ENCODE data around the gene PDE6B. TPM values are rescaled to one million over a fixed set of nuclear protein-coding genes. Genes with fewer than 3 reads are reported as not detected.

Gene PDE6B
- polyA plus RNA-seq, 1 experiment = 0.64 TPM

GRCh38 chr4:647481-647880 lies 22.1 kb downstream of the PDE6B start:
- H3K9me3 ChIP-seq (ENCODE audit: control insufficient read depth, insufficient read depth, low read length) = peaks cover 50% of the 10 kb centered on the region
- POLR2A ChIA-PET = no interaction called here
- peaks cover 11% of the 10 kb centered on the region for H3K27me3 ChIP-seq (ENCODE audit: control insufficient read depth, insufficient read depth, low read length)
- no peak overlapping the region for H3K27ac ChIP-seq (ENCODE audit: low read depth, low read length)
- CTCF ChIA-PET = no interaction called here
- H3K4me3 ChIP-seq (ENCODE audit: low read depth, low read length) = no peak overlapping the region
- no peak for DNase-seq (ENCODE audit: low read depth, low spot score)
- no peak for TF ChIP-seq CTCF (IDR thresholded peaks at IDR 0.05; ENCODE audit: low read depth, low read length)

GRCh38 chr4:648579-649292 lies 23.4 kb downstream of the PDE6B start:
- no peak overlapping the region for H3K4me3 ChIP-seq (ENCODE audit: low read depth, low read length)
- peaks cover 59% of the 10 kb centered on the region for H3K9me3 ChIP-seq (ENCODE audit: control insufficient read depth, insufficient read depth, low read length)
- no peak overlapping the region for H3K27ac ChIP-seq (ENCODE audit: low read depth, low read length)
- no peak for DNase-seq (ENCODE audit: low read depth, low spot score)
- CTCF ChIA-PET = no interaction called here
- H3K27me3 ChIP-seq (ENCODE audit: control insufficient read depth, insufficient read depth, low read length) = peaks cover 14% of the 10 kb centered on the region
- no peak for TF ChIP-seq CTCF (IDR thresholded peaks at IDR 0.05; ENCODE audit: low read depth, low read length)
- POLR2A ChIA-PET = no interaction called here

GRCh38 chr4:649293-649625 lies 23.9 kb downstream of the PDE6B start:
- no peak overlapping the region for H3K4me3 ChIP-seq (ENCODE audit: low read depth, low read length)
- no peak overlapping the region for H3K27ac ChIP-seq (ENCODE audit: low read depth, low read length)
- POLR2A ChIA-PET = no interaction called here
- CTCF ChIA-PET = no interaction called here
- H3K9me3 ChIP-seq (ENCODE audit: control insufficient read depth, insufficient read depth, low read length) = peaks cover 64% of the 10 kb centered on the region
- peaks cover 14% of the 10 kb centered on the region for H3K27me3 ChIP-seq (ENCODE audit: control insufficient read depth, insufficient read depth, low read length)
- no peak for DNase-seq (ENCODE audit: low read depth, low spot score)
- no peak for TF ChIP-seq CTCF (IDR thresholded peaks at IDR 0.05; ENCODE audit: low read depth, low read length)

- Histone ChIP-seq H3K27me3 (ENCODE audit: control insufficient read depth, insufficient read depth, low read length) (peaks cover 14% of the 10 kb centered on the region), H3K27ac (ENCODE audit: low read depth, low read length) (no peak overlapping the region), H3K9me3 (ENCODE audit: control insufficient read depth, insufficient read depth, low read length) (peaks cover 67% of the 10 kb centered on the region), H3K4me3 (ENCODE audit: low read depth, low read length) (no peak overlapping the region)
- POLR2A ChIA-PET = no interaction called here
- CTCF ChIA-PET = no interaction called here
- TF ChIP-seq CTCF (IDR thresholded peaks at IDR 0.05; ENCODE audit: low read depth, low read length) = no peak
- DNase-seq (ENCODE audit: low read depth, low spot score) = no peak
These were observed 24.5 kb downstream of the PDE6B start for GRCh38 chr4:649751-650310.

- POLR2A ChIA-PET = no interaction called here
- peaks cover 14% of the 10 kb centered on the region for H3K27me3 ChIP-seq (ENCODE audit: control insufficient read depth, insufficient read depth, low read length)
- no peak for DNase-seq (ENCODE audit: low read depth, low spot score)
- TF ChIP-seq CTCF (IDR thresholded peaks at IDR 0.05; ENCODE audit: low read depth, low read length) = no peak
- no peak overlapping the region for H3K4me3 ChIP-seq (ENCODE audit: low read depth, low read length)
- H3K27ac ChIP-seq (ENCODE audit: low read depth, low read length) = no peak overlapping the region
- CTCF ChIA-PET = no interaction called here
- peaks cover 73% of the 10 kb centered on the region for H3K9me3 ChIP-seq (ENCODE audit: control insufficient read depth, insufficient read depth, low read length)
These were observed 25.1 kb downstream of the PDE6B start for GRCh38 chr4:650461-650860.

Measured in AG04450 (cell line).